HCT116 (cell line): ENCODE data around the gene MYH6. TPM values are rescaled to one million over a fixed set of nuclear protein-coding genes. Genes with fewer than 3 reads are reported as not detected.

Source experiments
- ATAC-seq: fragments of 200-7000 bp; cut with Tn5 transposase; 2 replicates; pipeline ENCODE4 v1.9.1; 2020; ENCODE audit warnings: mild to moderate bottlenecking, moderate library complexity
- BruUV-seq: library from RNA; stranded (reverse); fragments of 400-500 nt; replicated peaks from 2 replicates; lab custom pipeline; 2021; lab: Mats Ljungman, UMichigan
- CTCF ChIA-PET: fragments of 300-600 bp; sonication (Branson Sonifier 250); formaldehyde crosslinking; loops from one replicate; lab custom pipeline; 2021; ENCODE audit warnings: antibody characterized with exemption; lab: Charles Lee
- POLR2A ChIA-PET: fragments of 300-600, 350-600 bp; sonication (Branson Sonifier 250); formaldehyde crosslinking; loops from one replicate; lab custom pipeline; 2021; ENCODE audit warnings: antibody characterized with exemption; lab: Charles Lee
- RAD21 ChIA-PET, 2 experiments: fragments of 300-600 bp; sonication (Branson Sonifier 250); formaldehyde crosslinking; loops; one replicate each; lab custom pipeline; 2023; ENCODE audit warnings: low total read pairs in 2 of 2; ENCODE audit not compliant: uncharacterized antibody in 2 of 2, unreplicated experiment in 2 of 2, low non-redundant PET in 1 of 2; lab: Charles Lee
- DNase-seq: peaks from one replicate; pipeline ENCODE4 v3.0.0-alpha.2; 2010; ENCODE audit warnings: low read depth, low spot score
- H2AFZ ChIP-seq: fragments of 200-600 bp; shearing (Covaris generic), sonication (generic); 2 replicates; pipeline ENCODE4 v1.6.1; 2017; ENCODE audit warnings: low read depth, mixed run types, mixed read lengths, antibody characterized with exemption, low read length; ENCODE audit not compliant: poor library complexity, severe bottlenecking
- H3K27ac ChIP-seq: 2 replicates; pipeline ENCODE4 v1.5.1; 2012; ENCODE audit warnings: low read depth, low read length
- H3K27me3 ChIP-seq: fragments of 200-600 bp; sonication (generic); 2 replicates; pipeline ENCODE4 v1.6.1; 2016; ENCODE audit warnings: mixed run types, low read length, mixed read lengths; ENCODE audit not compliant: insufficient read depth
- H3K36me3 ChIP-seq, 2 experiments: fragments of 200-500 bp in 1 of 2; fragments of 200-600 bp in 1 of 2; sonication (Bioruptor generic) in 1 of 2; sonication (generic) in 1 of 2; 2 replicates each; pipeline versions ENCODE4 v1.5.1 to v1.6.1; 2014 to 2016; ENCODE audit warnings: low read length in 2 of 2, inconsistent platforms in 1 of 2, mixed read lengths in 1 of 2, mixed run types in 1 of 2; ENCODE audit not compliant: insufficient read depth in 2 of 2, control insufficient read depth in 1 of 2
- H3K4me1 ChIP-seq, 2 experiments: fragments of 200-600 bp in 1 of 2; sonication (generic) in 1 of 2; 2 replicates each; pipeline versions ENCODE4 v1.5.1 to v1.6.1; 2012 to 2017; ENCODE audit warnings: low read length in 2 of 2, inconsistent platforms in 1 of 2, mild to moderate bottlenecking in 1 of 2, mixed read lengths in 1 of 2, mixed run types in 1 of 2, moderate library complexity in 1 of 2; ENCODE audit not compliant: insufficient read depth in 2 of 2, control insufficient read depth in 1 of 2
- H3K4me2 ChIP-seq: fragments of 200-600 bp; sonication (generic); 2 replicates; pipeline ENCODE4 v1.6.1; 2017; ENCODE audit warnings: mixed run types, low read length, mixed read lengths
- H3K4me3 ChIP-seq, 2 experiments: fragments of 200-600 bp in 1 of 2; sonication (generic) in 1 of 2; replicated peaks in 1 of 2; 2 replicates each; pipeline ENCODE4 v1.5.1; 2011 to 2016; ENCODE audit warnings: low read length in 2 of 2, control low read depth in 1 of 2, low read depth in 1 of 2, mild to moderate bottlenecking in 1 of 2, mixed read lengths in 1 of 2, mixed run types in 1 of 2
- H3K79me2 ChIP-seq: fragments of 200-600 bp; sonication (generic); 2 replicates; pipeline ENCODE4 v1.6.1; 2017; ENCODE audit warnings: mild to moderate bottlenecking, mixed run types, low read length, moderate library complexity, mixed read lengths; ENCODE audit not compliant: insufficient read depth
- H3K9ac ChIP-seq: fragments of 200-600 bp; sonication (generic); 2 replicates; pipeline ENCODE4 v1.6.1; 2016; ENCODE audit warnings: low read length, mixed read lengths
- H3K9me2 ChIP-seq: fragments of 200-600 bp; sonication (generic), shearing (Covaris generic); 2 replicates; pipeline ENCODE4 v1.6.1; 2017; ENCODE audit warnings: mixed run types, mild to moderate bottlenecking, moderate library complexity; ENCODE audit not compliant: insufficient read depth
- H3K9me3 ChIP-seq, 2 experiments: fragments of 200-500 bp in 1 of 2; fragments of 200-600 bp in 1 of 2; sonication (Bioruptor generic) in 1 of 2; sonication (generic) in 1 of 2; 2 replicates each; pipeline ENCODE4 v1.6.1; 2014 to 2017; ENCODE audit warnings: low read length in 2 of 2, mixed read lengths in 2 of 2, inconsistent platforms in 1 of 2, low read depth in 1 of 2, mild to moderate bottlenecking in 1 of 2, mixed run types in 1 of 2, moderate library complexity in 1 of 2; ENCODE audit not compliant: control insufficient read depth in 1 of 2, insufficient read depth in 1 of 2
- H4K20me1 ChIP-seq: fragments of 200-600 bp; sonication (generic), shearing (Covaris generic); 2 replicates; pipeline ENCODE4 v1.6.1; 2017; ENCODE audit warnings: mixed run types, mild to moderate bottlenecking, moderate library complexity; ENCODE audit not compliant: insufficient read depth
- ATF3 ChIP-seq: IDR thresholded peaks from 2 replicates; pipeline ENCODE4 v1.6.1; 2012
- CBX3 ChIP-seq: IDR thresholded peaks from 2 replicates; pipeline ENCODE4 v1.6.1; 2012; ENCODE audit warnings: low read depth
- CEBPB ChIP-seq: IDR thresholded peaks from 2 replicates; pipeline ENCODE4 v1.6.1; 2012; ENCODE audit warnings: low read depth
- EZH2 ChIP-seq: fragments of 200-600 bp; sonication (generic); IDR thresholded peaks from 2 replicates; pipeline ENCODE4 v1.6.1; 2017; ENCODE audit warnings: antibody characterized with exemption, mixed run types
- EZH2phosphoT487 ChIP-seq: fragments of 200-600 bp; IDR thresholded peaks from 2 replicates; pipeline ENCODE4 v1.6.1; 2018; ENCODE audit warnings: antibody characterized with exemption, borderline replicate concordance
- JUND ChIP-seq: IDR thresholded peaks from 2 replicates; pipeline ENCODE4 v1.6.1; 2012
- MAX ChIP-seq: IDR thresholded peaks from 2 replicates; pipeline ENCODE4 v1.6.1; 2012
- RAD21 ChIP-seq: IDR thresholded peaks from 2 replicates; pipeline ENCODE4 v1.6.1; 2012; ENCODE audit warnings: low read depth, mild to moderate bottlenecking
- REST ChIP-seq: IDR thresholded peaks from 2 replicates; pipeline ENCODE4 v1.6.1; 2012; ENCODE audit warnings: low read depth
- SIN3A ChIP-seq: IDR thresholded peaks from 2 replicates; pipeline ENCODE4 v1.6.1; 2012; ENCODE audit warnings: low read depth
- SRF ChIP-seq: IDR thresholded peaks from 2 replicates; pipeline ENCODE4 v1.6.1; 2012; ENCODE audit warnings: low read depth
- TCF7L2 ChIP-seq: IDR thresholded peaks from 2 replicates; pipeline ENCODE4 v1.7.0; 2011; ENCODE audit warnings: borderline replicate concordance, inconsistent platforms; ENCODE audit not compliant: insufficient read depth, insufficient read length; ENCODE audit errors: extremely low read depth
- ZBTB33 ChIP-seq: IDR thresholded peaks from 2 replicates; pipeline ENCODE4 v1.6.1; 2011; ENCODE audit warnings: mild to moderate bottlenecking, low read length, moderate library complexity; ENCODE audit not compliant: insufficient replicate concordance; ENCODE audit errors: extremely low read depth
- ZNF274 ChIP-seq: fragments of 200-500 bp; sonication (Bioruptor generic); IDR thresholded peaks from 2 replicates; pipeline ENCODE4 v1.6.1; 2014; ENCODE audit warnings: mild to moderate bottlenecking, low read depth, low read length, inconsistent platforms
- intact Hi-C: fragments of 100-400 bp; cut with micrococcal nuclease; formaldehyde crosslinking; loops from 2 replicates; pipeline ENCODE4 v1.10.0; 2022
- total RNA-seq: library from RNA; stranded (reverse); gene quantifications from one replicate; pipeline ENCODE4 v1.2.1, GENCODE V29; 2021; ENCODE audit not compliant: unreplicated experiment

The MYH6 gene
- total RNA-seq, 1 experiment from 2014 or later, result not detected

GRCh38 chr14:23411563-23412525 is 3.8 kb upstream of the MYH6 start:
- H2AFZ ChIP-seq, result no peak overlapping the region
- no peaks in the 10 kb centered on the region for H3K4me1 ChIP-seq
- DNase-seq (no peak), ATAC-seq (no peak)
- intact Hi-C loops, result no loop called here
- ChIA-PET RAD21 (no interaction called here), CTCF (interaction anchor here (1.3 kb wide), 1 partner anchor 32 kb away, joined by 3 read pairs; no protein-coding TSS in a partner anchor)
- no peaks in the 10 kb centered on the region for H3K36me3 ChIP-seq
- H3K4me3 ChIP-seq, result no peak overlapping the region
- H3K79me2 ChIP-seq, result no peaks in the 10 kb centered on the region
- no peak for TF ChIP-seq CBX3
- TF ChIP-seq ZNF274, result no peak
- TF ChIP-seq RAD21, result no peak
- no peak for TF ChIP-seq REST
- TF ChIP-seq SIN3A, result no peak
- no peak for TF ChIP-seq SRF
- no peak for TF ChIP-seq MAX
- no peak for TF ChIP-seq CEBPB
- no peak for TF ChIP-seq ZBTB33
- no peak for TF ChIP-seq EZH2
- TF ChIP-seq TCF7L2, result no peak
- no peak for TF ChIP-seq EZH2phosphoT487
- no peak for TF ChIP-seq ATF3
- TF ChIP-seq JUND, result no peak
- TF ChIP-seq, all 23 proteins: peak for 0
- Histone ChIP-seq H4K20me1 (no peaks in the 10 kb centered on the region), H3K27ac (no peak overlapping the region), H3K9ac (no peak overlapping the region), H3K27me3 (0 out of 2 replicates have a peak, but pooled peaks cover 8% of the 10 kb centered on the region), H3K9me3 (no peaks in the 10 kb centered on the region), H3K9me2 (no peaks in the 10 kb centered on the region), H3K4me2 (no peak overlapping the region)
- POLR2A ChIA-PET, result interaction anchor here (1.2 kb wide), 1 partner anchor 13 kb away, joined by 3 read pairs; no protein-coding TSS in a partner anchor
- no TSS peak for BruUV-seq
